ENCODE measurements around the gene MGAT4B.

Gene MGAT4B

DNA sequence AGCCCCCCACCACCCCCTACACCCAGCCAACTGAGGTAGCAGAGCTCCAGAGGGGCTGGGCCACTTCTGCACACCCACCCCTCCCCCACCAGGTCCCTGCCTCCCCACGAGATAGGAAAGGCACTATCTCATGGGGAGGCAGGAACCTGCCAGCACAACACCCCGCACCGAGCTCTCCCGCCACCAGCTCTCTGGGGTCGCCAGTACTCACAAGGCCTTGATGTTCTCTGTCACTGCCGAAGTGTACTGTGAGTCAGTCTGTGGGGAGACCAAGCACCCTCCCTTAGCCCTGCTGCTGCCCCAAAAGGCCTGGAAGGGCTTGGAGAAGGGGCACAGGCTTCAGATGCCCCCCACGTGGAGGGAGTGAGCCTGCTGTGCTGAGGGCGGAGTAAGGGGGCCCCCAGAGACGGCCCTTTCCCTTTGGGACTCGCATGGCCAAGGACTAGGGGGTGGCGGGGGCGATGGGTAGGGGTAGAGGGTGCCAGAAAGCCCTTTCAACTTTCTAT lies 5.9 kb downstream of the MGAT4B start:
- no peak overlapping the region for H3K4me3 ChIP-seq (ENCODE audit: low read depth, low read length)
- TF ChIP-seq, protein P1, sequence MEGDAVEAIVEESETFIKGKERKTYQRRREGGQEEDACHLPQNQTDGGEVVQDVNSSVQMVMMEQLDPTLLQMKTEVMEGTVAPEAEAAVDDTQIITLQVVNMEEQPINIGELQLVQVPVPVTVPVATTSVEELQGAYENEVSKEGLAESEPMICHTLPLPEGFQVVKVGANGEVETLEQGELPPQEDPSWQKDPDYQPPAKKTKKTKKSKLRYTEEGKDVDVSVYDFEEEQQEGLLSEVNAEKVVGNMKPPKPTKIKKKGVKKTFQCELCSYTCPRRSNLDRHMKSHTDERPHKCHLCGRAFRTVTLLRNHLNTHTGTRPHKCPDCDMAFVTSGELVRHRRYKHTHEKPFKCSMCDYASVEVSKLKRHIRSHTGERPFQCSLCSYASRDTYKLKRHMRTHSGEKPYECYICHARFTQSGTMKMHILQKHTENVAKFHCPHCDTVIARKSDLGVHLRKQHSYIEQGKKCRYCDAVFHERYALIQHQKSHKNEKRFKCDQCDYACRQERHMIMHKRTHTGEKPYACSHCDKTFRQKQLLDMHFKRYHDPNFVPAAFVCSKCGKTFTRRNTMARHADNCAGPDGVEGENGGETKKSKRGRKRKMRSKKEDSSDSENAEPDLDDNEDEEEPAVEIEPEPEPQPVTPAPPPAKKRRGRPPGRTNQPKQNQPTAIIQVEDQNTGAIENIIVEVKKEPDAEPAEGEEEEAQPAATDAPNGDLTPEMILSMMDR (IDR thresholded peaks at IDR 0.05; ENCODE audit: low read depth, low read length) = no peak

DNA sequence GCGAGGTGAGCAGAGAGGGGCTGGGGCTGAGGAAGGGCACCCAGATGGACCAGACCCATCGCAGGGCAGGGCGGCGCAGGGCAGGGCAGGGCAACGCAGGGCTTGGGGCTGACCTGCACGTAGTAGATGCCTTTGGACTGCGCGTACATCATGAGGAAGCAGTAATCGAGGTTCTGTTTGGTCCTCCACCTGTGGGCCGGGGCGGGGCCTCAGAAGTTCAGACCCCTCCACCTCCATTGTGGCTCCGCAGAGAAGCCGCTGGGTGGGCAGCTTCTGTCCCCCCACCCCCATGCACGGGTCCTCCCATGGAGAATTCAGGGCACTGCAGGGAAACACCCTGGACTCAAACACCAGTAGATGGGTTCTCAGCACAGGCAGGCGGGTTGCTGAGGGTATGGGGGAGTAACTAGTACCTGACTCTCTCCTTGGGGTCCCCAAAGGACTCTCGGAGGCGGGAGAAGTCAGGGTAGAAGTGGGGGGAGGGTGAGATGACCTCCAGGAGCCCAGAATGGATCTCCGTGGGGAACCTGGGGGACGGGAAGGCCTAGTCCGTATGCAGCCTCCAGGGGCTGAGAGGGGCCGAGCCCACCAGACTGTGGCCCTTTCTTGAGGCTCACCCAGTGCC lies 6.5 kb downstream of the MGAT4B start:
- H3K4me3 ChIP-seq (ENCODE audit: low read depth, low read length) = no peak overlapping the region
- TF ChIP-seq, protein P1 (IDR thresholded peaks at IDR 0.05; ENCODE audit: low read depth, low read length) = no peak

DNA sequence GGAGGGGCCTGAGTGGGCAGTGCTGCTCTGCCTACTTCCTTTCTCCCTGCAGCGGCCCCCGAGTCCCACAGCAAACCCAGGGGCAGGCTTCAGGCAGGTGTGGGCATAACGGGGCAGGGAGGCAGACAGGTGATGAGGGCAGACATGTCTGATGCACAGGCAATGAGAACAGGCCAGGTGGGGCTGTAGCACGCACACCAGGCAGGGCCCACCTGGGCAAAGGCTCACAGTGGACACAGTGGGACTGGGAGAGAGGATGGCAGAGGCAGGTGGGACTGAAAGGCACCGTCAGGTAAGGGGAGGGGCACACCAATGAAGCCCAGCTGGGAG lies 7.1 kb downstream of the MGAT4B start:
- TF ChIP-seq, protein P1 (IDR thresholded peaks at IDR 0.05; ENCODE audit: low read depth, low read length) = no peak
- no peak overlapping the region for H3K4me3 ChIP-seq (ENCODE audit: low read depth, low read length)

DNA sequence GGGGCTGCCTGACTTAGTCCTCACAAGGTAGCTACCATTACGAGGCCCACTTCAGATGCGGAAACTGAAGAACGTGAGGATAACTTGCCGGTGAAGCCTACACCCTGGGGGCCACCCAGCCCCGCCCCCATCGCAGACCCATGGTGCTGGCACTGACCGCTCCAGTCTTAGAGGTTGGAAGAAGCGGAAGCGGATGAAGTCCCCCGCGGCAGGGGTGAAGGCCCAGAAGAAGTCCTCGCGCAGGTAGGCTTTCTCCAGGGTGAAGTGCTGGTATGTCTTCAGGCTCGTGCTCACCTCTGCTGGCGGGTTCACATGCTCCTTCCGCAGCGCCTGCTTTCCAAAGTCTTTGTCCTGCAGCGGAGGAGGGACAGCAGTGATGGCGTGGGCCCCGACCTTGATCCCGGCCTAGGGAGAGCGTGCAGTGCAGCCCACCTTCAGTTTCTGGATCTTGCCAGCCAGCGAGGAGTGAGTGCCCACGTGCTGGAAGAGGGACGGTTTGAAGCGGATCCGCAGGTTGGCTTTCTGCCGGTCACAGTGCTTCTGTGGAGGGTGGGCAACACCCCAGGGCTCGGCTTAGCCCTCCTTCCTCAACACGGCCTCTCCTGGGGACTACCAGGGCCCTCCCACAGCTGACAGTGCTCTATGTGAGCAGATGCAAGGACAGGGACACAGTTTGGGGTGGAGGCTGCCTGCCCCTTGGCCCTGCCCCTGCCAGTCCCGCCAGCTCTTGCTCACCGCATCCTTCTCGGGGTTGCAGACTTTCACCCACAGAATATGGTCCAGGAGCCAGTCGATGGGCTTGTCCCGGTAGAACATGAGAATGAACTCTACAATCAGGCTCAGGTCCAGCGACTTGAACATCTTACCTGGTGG lies 7.7 kb downstream of the MGAT4B start:
- no peak overlapping the region for H3K4me3 ChIP-seq (ENCODE audit: low read depth, low read length)
- TF ChIP-seq, protein P1 (IDR thresholded peaks at IDR 0.05; ENCODE audit: low read depth, low read length) = no peak

DNA sequence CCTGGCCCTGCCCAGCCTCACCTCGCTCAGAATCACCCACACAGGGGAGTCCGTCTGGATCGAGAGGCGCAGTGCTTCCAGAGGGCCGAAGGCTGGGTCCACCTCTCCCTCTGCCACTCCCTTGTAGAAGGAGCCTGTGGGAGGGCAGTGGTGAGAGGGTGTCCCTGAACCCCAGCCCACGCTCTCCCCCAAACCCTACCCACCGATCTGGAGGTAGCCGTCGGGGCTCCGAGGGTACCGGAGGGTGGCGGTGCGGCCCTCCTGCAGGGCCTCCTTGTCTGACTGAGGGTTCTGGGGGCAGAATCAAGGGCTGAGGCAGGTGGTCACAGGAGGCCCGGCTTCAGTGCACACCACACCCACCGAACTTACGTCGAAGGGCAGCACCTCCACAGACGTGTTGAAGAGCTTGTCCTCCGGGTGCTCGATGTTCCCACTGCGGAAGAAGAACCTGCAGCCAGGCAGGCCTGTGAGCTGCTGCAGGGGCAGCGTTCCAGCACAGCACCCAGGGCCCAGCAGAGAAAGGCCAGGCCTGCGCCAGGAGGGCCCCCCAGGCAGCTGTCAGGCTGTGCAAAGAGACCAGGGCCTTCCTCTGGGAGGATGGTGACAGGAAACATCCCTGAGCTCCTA lies 8.4 kb downstream of the MGAT4B start:
- TF ChIP-seq, protein P1 (IDR thresholded peaks at IDR 0.05; ENCODE audit: low read depth, low read length) = no peak
- H3K4me3 ChIP-seq (ENCODE audit: low read depth, low read length) = no peak overlapping the region

DNA sequence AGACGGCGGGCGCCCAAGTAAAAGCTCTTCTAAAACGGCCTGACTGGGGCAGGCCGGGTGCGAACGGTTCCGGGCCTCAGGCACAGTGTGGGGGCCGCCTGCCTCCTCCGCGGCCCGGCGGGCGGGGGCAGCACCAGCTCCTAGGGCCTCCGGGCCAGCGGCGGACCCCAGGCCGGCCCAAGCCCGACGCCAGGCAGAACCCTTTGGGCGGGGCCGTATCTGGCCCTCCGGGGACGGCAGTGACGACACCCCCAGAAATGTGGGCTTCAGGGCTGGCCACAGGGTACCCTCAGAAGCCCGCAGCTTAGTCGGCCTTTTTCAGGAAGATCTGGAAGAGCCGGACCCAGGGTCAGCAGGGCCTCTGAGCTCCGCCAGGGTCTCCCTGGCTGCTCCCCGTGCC lies 8.9 kb downstream of the MGAT4B start:
- no peak overlapping the region for H3K4me3 ChIP-seq (ENCODE audit: low read depth, low read length)
- TF ChIP-seq, protein P1 (IDR thresholded peaks at IDR 0.05; ENCODE audit: low read depth, low read length) = no peak

All from WI38 (cell line).